ENCODE results near the gene PNO1.

GRCh38 chr2:68118816-68119215 lies 38.9 kb upstream of the PNO1 start:
- TF ChIP-seq, protein P1, sequence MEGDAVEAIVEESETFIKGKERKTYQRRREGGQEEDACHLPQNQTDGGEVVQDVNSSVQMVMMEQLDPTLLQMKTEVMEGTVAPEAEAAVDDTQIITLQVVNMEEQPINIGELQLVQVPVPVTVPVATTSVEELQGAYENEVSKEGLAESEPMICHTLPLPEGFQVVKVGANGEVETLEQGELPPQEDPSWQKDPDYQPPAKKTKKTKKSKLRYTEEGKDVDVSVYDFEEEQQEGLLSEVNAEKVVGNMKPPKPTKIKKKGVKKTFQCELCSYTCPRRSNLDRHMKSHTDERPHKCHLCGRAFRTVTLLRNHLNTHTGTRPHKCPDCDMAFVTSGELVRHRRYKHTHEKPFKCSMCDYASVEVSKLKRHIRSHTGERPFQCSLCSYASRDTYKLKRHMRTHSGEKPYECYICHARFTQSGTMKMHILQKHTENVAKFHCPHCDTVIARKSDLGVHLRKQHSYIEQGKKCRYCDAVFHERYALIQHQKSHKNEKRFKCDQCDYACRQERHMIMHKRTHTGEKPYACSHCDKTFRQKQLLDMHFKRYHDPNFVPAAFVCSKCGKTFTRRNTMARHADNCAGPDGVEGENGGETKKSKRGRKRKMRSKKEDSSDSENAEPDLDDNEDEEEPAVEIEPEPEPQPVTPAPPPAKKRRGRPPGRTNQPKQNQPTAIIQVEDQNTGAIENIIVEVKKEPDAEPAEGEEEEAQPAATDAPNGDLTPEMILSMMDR (IDR thresholded peaks at IDR 0.05; ENCODE audit: extremely low read depth in 1 of 2, insufficient read depth in 1 of 2, low read depth in 1 of 2, low read length in 2 of 2) = no peak
- TF ChIP-seq, protein P2, sequence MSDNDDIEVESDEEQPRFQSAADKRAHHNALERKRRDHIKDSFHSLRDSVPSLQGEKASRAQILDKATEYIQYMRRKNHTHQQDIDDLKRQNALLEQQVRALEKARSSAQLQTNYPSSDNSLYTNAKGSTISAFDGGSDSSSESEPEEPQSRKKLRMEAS (IDR thresholded peaks at IDR 0.05; ENCODE audit: insufficient read depth, insufficient read length) = no peak
- no peak for TF ChIP-seq EZH2 (IDR thresholded peaks at IDR 0.05; ENCODE audit: borderline replicate concordance, low read depth, low read length, severe bottlenecking)
- no peak for TF ChIP-seq JUN (IDR thresholded peaks at IDR 0.05; ENCODE audit: borderline replicate concordance, insufficient read depth, insufficient read length, low read depth)
- TF ChIP-seq POLR2AphosphoS5 (IDR thresholded peaks at IDR 0.05; ENCODE audit: insufficient read depth, low read depth, low read length) = no peak
- TF ChIP-seq POLR2A (IDR thresholded peaks at IDR 0.05; ENCODE audit: low read depth, low read length) = no peak
- no peak for TF ChIP-seq MYC (IDR thresholded peaks at IDR 0.05; ENCODE audit: low read depth, low read length)
- no peak for TF ChIP-seq FOS (IDR thresholded peaks at IDR 0.05; ENCODE audit: borderline replicate concordance, insufficient read depth, low read length)
